Epidermal melanocyte (primary cell): ENCODE measurements around the gene XRCC4.
"Not testable (repeated sequence)": the region's sequence is repeated elsewhere in the genome, so short reads cannot be mapped to it uniquely, and the experiment has no call there.

ENCODE experiments used
- DNase-seq: peaks from one replicate; pipeline ENCODE4 v3.0.0; 2011; ENCODE audit warnings: low spot score; ENCODE audit not compliant: insufficient read length

Gene XRCC4

DNA sequence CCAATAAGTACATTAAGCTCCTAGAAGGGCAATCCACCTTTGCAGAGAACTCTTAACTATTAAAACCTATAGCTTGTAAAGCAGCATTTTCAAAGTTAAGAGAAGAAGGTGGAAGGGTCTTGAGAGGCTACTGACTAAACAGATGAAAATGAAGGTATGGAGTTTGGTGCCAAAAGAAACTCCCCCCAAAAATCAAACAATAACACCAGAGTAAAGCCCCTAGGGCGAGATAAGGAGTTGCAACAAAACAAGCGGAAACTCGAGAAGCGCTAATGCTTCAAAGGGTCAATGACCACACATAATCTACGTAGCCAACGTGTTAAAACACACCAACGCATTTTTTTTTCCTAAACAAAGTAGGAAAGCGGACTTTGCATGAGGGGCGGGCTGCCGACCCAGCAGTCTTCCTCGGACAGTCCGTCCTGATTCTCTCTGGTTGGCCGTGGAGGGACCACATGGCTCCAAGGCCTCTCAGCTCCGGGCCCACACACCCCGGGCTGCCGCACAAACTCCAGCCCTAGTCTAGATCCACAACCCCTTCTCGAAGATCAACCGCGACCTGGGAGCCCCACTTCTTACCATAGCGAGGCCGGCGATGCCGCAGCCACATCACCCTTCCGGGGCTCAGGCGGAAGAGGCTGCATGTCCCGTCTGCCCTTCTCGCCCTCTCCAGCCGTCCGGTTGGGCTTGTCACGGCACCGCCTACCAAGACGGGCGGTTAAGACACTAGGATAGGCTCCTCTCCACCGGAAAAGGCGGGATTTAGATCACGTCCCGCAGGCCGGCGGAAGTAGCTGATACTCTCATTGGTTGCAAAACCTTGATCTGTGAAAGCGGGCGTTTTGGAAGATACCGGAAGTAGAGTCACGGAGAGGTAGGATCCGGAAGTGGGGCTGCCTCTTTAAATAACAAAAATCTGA, at the start of gene XRCC4, which contains the start of gene TMEM167A:
XRCC4 (plus strand) TSS at position 806 of the 920 bp plus-strand sequence. CDS start 27,373 bp downstream, outside the sequence.
TMEM167A (minus strand) TSS at position 653 of the 920 bp plus-strand sequence; CDS start at position 582, 71 bp downstream.
- DNase-seq: peak; percentile 88

DNA sequence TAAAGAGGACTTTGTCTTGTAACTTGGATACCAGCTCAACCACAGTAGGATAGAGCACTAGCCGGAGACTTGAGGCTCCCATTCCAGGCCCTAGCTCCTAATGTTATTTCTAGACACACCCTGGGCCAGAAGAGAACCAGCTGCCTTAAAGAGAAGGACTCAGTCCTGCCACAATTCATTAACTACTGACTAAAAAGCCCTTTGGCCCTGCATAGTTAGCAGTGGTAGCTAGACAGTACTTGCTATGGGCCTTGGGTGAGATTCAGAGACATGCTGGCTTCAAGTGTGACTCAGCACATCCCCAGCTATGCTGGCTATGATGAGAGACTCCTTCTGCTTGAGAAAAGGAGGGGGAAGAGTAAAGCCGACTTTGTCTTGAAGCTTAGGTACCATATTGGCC, 47.4 kb upstream of the XRCC4 start:
- DNase-seq: no peak

- DNase-seq: no peak
These were observed 46.0 kb upstream of the XRCC4 start for GRCh38 chr5:83031381-83031780.

GRCh38 chr5:83034036-83034435, 43.3 kb upstream of the XRCC4 start:
- DNase-seq: no peak

GRCh38 chr5:83034528-83035207, 42.7 kb upstream of the XRCC4 start:
- no peak for DNase-seq

- DNase-seq: peak; percentile 26
These were observed 41.8 kb upstream of the XRCC4 start for GRCh38 chr5:83035373-83036100.

DNA sequence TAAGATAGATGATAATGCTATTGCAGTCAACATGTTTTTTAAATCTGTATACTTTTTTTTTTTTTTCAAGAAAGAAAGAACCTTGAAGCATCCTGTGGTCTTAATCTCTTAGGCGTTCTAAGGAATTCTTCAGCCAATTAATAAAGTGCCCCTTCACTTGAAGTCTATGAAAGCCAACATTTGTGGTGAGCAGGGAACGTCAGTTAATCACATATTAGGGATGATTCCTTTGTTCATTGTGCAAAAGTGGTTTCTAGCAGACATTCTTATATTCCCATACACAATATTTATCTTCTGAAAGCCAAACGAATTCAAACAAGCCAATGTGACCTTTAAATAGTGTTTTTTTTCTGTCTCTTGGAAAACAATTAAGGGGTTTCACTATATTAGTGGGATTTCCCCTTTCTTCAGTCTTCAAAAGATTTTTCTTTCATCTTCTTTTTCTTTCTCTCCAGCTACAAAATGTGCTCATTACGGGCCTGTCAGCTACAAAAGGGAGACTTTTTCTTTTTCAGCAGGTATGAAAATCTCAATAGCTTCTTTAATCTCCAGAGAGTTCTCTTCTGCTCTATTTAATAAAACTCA, 40.3 kb upstream of the XRCC4 start:
- peak; percentile 24 for DNase-seq

- DNase-seq: no peak
These were observed 38.4 kb upstream of the XRCC4 start for GRCh38 chr5:83038924-83039323.

GRCh38 chr5:83042507-83042906, 34.8 kb upstream of the XRCC4 start:
- DNase-seq: no peak

DNA sequence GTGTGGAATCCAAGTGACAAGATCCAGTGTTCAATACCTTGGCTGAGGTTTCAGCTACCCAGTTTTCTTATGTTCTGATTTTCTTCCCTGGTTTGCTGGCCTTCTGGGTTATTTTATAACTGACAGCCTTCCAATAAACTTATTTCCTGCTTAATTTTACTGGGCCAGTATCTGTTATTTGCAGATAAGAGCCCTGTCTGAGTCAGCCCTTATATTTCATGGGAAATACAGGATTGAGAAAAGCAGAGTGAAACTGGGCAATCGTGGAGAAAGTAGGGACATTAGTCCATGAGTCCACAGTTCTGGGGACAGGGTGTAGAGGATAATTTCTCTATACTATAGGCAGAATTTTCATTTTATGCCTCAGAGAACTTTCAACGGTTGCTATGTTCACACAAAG, 32.4 kb upstream of the XRCC4 start:
- DNase-seq: no peak

DNA sequence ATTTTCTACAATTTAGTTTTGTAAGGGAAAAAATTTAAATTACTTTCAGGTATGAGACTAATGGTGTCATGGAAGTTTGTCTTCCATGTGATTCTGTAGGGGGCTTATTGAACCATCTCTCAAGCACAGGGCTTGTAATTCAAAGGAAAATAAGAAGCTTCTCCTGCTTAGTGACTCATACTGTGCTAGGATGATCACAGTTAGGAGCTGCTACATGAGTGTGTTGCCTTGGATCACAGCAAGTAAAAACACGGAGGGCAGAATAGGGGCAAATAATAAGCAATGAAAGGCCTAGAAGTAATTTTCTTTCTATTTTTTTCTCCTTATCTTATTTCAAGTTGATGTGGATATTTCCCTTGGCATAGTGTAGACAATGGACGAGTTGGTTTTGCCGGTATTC, 29.1 kb upstream of the XRCC4 start:
- no peak for DNase-seq

GRCh38 chr5:83048811-83049210, 28.5 kb upstream of the XRCC4 start:
- DNase-seq: no peak

GRCh38 chr5:83049370-83049885, 27.9 kb upstream of the XRCC4 start:
- DNase-seq: no peak

DNA sequence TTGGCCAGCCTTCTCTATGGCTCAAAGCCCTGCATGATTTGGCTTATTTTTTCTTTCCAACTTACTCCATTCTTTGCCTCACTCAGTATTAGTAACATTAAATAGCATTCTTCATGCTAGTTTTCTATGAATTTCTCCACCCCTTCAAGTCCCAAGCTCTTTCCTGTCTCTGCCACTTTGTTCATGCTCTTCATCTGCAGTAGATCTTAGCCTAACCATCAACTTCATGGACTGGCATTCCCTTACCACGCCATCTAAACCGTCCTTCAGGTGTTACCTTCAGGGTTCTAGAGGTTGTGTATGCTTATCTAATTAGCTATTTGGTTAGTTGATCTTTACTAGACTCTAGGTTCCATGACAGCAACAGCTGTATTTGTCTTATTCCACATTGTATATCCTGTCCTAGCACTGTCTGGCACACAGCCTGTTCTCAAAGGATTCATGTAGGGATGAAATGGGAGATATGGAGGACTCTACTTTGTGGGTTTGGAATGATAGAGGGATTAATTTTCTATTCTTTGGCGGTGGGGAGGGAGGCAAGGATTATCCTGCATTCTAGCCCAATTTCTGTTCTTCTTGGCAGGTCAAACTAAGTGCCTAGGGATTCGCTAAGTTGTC, 26.5 kb upstream of the XRCC4 start:
- DNase-seq: no peak

DNA sequence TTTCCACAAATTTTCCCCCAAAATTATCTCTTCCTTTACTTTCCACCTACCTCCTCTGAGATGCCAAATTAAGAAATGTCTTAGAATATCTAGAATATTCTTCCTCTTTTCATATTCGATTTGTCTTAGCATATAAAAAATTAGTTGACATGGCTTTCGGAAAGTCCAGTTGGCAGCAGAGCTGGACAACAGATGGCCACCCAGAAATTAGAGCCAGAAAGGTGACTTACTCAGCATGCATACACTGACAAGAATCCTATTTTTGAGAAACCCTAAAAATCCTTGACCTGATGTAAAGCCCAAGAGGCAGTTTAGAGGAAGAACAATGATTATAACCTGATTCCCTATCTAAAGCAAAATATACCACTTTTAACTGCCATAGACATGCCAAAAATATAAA, 22.2 kb upstream of the XRCC4 start:
- no peak for DNase-seq

- no peak for DNase-seq
These were observed 18.6 kb upstream of the XRCC4 start for GRCh38 chr5:83058726-83059125.

DNA sequence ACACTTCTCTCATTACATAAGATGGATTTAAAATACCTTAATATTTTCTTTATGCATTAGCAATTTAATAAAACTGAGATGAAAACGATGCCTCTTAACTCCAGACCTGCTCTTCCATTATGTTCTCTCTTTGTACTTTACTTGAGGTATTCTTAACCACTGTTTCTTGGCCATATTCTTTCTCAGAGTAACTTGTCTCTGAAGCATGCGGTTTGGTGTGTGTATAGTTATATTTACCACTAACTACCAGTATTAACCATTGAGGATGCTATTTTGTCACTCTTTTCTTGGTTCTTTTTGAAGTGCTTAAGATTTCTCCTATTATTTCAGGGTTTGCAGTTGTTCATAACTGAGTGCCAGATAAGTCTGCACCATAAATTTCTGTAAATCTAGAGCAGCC, 18.0 kb upstream of the XRCC4 start:
- no peak for DNase-seq

GRCh38 chr5:83066548-83067110, 10.7 kb upstream of the XRCC4 start:
- DNase-seq: no peak

DNA sequence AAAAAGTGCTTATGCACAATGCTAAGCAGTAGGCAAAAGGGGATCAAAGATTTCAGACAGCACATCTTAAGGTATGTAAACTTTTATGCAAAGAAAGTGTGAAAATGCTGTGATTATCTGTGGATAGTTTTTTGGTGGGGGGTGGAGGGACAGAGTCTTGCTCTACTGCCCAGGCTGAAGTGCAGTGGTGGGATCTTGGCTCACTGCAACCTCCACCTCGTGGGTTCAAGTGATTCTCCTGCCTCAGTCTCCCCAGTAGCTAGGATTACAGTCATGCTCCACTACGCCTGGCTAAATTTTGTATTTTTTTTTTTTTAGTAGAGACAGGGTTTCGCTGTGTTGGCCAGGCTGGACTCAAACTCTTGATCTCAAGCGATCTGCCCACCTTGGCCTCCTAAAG, 10.0 kb upstream of the XRCC4 start:
- DNase-seq: not testable (repeated sequence)

DNA sequence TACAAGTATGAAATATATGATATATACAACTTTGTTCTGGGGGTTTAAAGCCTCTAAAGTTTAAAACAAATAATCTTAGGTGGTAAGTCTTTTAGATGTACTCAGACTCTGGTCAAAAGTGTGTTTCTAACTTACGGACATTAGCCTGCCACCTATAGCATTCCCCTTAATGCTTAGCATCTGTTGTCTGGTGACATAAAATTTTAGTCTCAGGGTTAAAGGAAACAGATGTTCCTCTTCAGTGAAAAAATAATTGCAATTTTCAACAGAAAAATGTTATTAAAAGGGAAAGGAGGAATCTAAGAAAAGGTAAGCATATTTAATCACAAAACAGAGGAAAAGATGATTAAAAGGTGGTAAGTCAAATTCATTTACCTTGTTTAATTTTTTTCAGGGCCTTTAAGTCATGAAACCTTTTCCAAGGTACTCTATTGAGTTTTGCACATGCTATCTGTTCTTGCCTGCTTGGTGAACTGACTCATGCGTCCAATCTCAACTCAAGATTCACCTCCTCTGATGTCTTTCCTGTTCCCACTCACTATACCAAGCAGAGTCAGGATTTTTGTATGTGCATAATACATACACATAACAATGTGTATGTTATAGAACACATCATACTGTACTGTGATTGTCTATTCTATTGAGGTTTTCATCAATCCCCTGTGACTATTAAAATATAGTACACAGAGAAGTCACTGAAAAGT, 8.1 kb upstream of the XRCC4 start:
- no peak for DNase-seq
